Mesodermal cell (in vitro differentiated cells): ENCODE data around the gene MAML3.

ENCODE experiments used
- H3K27ac ChIP-seq: 2 replicates; pipeline ENCODE4 v1.7.0; 2013; ENCODE audit warnings: mild to moderate bottlenecking, low read depth, low read length, moderate library complexity; ENCODE audit not compliant: severe bottlenecking
- H3K36me3 ChIP-seq: 2 replicates; pipeline ENCODE4 v1.7.1; 2013; ENCODE audit warnings: mild to moderate bottlenecking, low read length, moderate library complexity; ENCODE audit not compliant: control insufficient read depth, insufficient read depth
- H3K4me1 ChIP-seq: one replicate; pipeline ENCODE4 v1.7.1; 2013; ENCODE audit warnings: mild to moderate bottlenecking, low read length; ENCODE audit not compliant: insufficient read depth, control insufficient read depth, poor library complexity, severe bottlenecking
- H3K4me3 ChIP-seq: 2 replicates; pipeline ENCODE4 v1.7.0; 2013; ENCODE audit warnings: low read length, control low read depth, mild to moderate bottlenecking; ENCODE audit not compliant: insufficient read depth, poor library complexity, severe bottlenecking; ENCODE audit errors: extremely low read depth
- H3K9me3 ChIP-seq: 2 replicates; pipeline ENCODE4 v1.7.1; 2013; ENCODE audit warnings: mild to moderate bottlenecking, low read length, moderate library complexity; ENCODE audit not compliant: control insufficient read depth
- WGBS, 2 experiments: methylation state at CpG; one replicate each; pipeline ENCODE4 v1.1.5; 2013; ENCODE audit warnings: missing lambda C conversion rate in 2 of 2; ENCODE audit not compliant: insufficient coverage in 2 of 2; 5-methylcytosine and 5-hydroxymethylcytosine counted together

The MAML3 gene

GRCh38 chr4:139922406-139923024 is 231.5 kb downstream of the MAML3 start:
- Histone ChIP-seq H3K27ac (no peak overlapping the region), H3K4me1 (peaks cover 40% of the 10 kb centered on the region), H3K9me3 (peaks cover 7% of the 10 kb centered on the region), H3K4me3 (no peak overlapping the region), H3K36me3 (no peaks in the 10 kb centered on the region)
- 83 to 84% methylated on average over 4 to 5 of the region's 6 CpGs for WGBS, 2 experiments

- whole genome bisulfite sequencing, 2 experiments = 62 to 74% methylated on average over 6 to 7 of the region's 11 CpGs
- Histone ChIP-seq H3K4me1 (peaks cover 40% of the 10 kb centered on the region), H3K9me3 (peaks cover 7% of the 10 kb centered on the region), H3K36me3 (no peaks in the 10 kb centered on the region), H3K27ac (peak overlapping the region; percentile 23), H3K4me3 (no peak overlapping the region)
Measured at GRCh38 chr4:139921429-139922184, 232.4 kb downstream of the MAML3 start.

- no peak overlapping the region for H3K4me3 ChIP-seq
- WGBS, 2 experiments = 77 to 90% methylated on average over 2 of the region's 3 CpGs
- peak overlapping the region; percentile 2 for H3K27ac ChIP-seq
- no peaks in the 10 kb centered on the region for H3K36me3 ChIP-seq
- peaks cover 40% of the 10 kb centered on the region for H3K4me1 ChIP-seq
- H3K9me3 ChIP-seq = peaks cover 7% of the 10 kb centered on the region
Measured at GRCh38 chr4:139920486-139921002, 233.4 kb downstream of the MAML3 start.

- H3K9me3 ChIP-seq = peaks cover 7% of the 10 kb centered on the region
- H3K4me1 ChIP-seq = peaks cover 40% of the 10 kb centered on the region
- no peaks in the 10 kb centered on the region for H3K36me3 ChIP-seq
- peak overlapping the region; percentile 80 for H3K27ac ChIP-seq
- H3K4me3 ChIP-seq = no peak overlapping the region
- 56 to 72% methylated on average over 2 of the region's 3 CpGs for WGBS, 2 experiments
Measured at GRCh38 chr4:139919521-139919920, 234.5 kb downstream of the MAML3 start.

- H3K4me3 ChIP-seq = no peak overlapping the region
- no peaks in the 10 kb centered on the region for H3K36me3 ChIP-seq
- peak overlapping the region; percentile 80 for H3K27ac ChIP-seq
- peaks cover 7% of the 10 kb centered on the region for H3K9me3 ChIP-seq
- peaks cover 40% of the 10 kb centered on the region for H3K4me1 ChIP-seq
Measured at GRCh38 chr4:139919004-139919403, 235.0 kb downstream of the MAML3 start.

GRCh38 chr4:139918591-139918990 is 235.4 kb downstream of the MAML3 start:
- Histone ChIP-seq H3K4me1 (peaks cover 40% of the 10 kb centered on the region), H3K36me3 (no peaks in the 10 kb centered on the region), H3K4me3 (no peak overlapping the region), H3K9me3 (peaks cover 7% of the 10 kb centered on the region), H3K27ac (peak overlapping the region; percentile 80)
- WGBS, 2 experiments = 81 to 98% methylated on average over 3 to 5 of the region's 7 CpGs

- H3K4me1 ChIP-seq = peaks cover 40% of the 10 kb centered on the region
- H3K4me3 ChIP-seq = no peak overlapping the region
- H3K27ac ChIP-seq = no peak overlapping the region
- 91 to 97% methylated on average over 5 of the region's 6 CpGs for WGBS, 2 experiments
- no peaks in the 10 kb centered on the region for H3K36me3 ChIP-seq
- peaks cover 7% of the 10 kb centered on the region for H3K9me3 ChIP-seq
Measured at GRCh38 chr4:139917896-139918295, 236.1 kb downstream of the MAML3 start.

GRCh38 chr4:139916041-139916440 is 237.9 kb downstream of the MAML3 start:
- H3K27ac ChIP-seq = no peak overlapping the region
- H3K4me1 ChIP-seq = peaks cover 29% of the 10 kb centered on the region
- H3K36me3 ChIP-seq = no peaks in the 10 kb centered on the region
- no peak overlapping the region for H3K4me3 ChIP-seq
- H3K9me3 ChIP-seq = peaks cover 7% of the 10 kb centered on the region
- WGBS, 2 experiments = 60% methylated on average over 1 of the region's 1 CpG; no CpG with 5 or more reads in 1 of the 2 experiments

- H3K9me3 ChIP-seq = peaks cover 7% of the 10 kb centered on the region
- no peak overlapping the region for H3K4me3 ChIP-seq
- H3K27ac ChIP-seq = no peak overlapping the region
- WGBS, 2 experiments = 100% methylated on average over 1 of the region's 2 CpGs
- no peaks in the 10 kb centered on the region for H3K36me3 ChIP-seq
- H3K4me1 ChIP-seq = peaks cover 19% of the 10 kb centered on the region
Measured at GRCh38 chr4:139915037-139915436, 238.9 kb downstream of the MAML3 start.

- Histone ChIP-seq H3K4me3 (no peak overlapping the region), H3K27ac (no peak overlapping the region), H3K9me3 (peaks cover 7% of the 10 kb centered on the region), H3K4me1 (peaks cover 12% of the 10 kb centered on the region), H3K36me3 (no peaks in the 10 kb centered on the region)
- no CpG with 5 or more reads among the region's 5 CpGs for WGBS, 2 experiments
Measured at GRCh38 chr4:139913995-139914598, 239.9 kb downstream of the MAML3 start.
